ENCODE data around the gene TIMELESS.

DNA sequence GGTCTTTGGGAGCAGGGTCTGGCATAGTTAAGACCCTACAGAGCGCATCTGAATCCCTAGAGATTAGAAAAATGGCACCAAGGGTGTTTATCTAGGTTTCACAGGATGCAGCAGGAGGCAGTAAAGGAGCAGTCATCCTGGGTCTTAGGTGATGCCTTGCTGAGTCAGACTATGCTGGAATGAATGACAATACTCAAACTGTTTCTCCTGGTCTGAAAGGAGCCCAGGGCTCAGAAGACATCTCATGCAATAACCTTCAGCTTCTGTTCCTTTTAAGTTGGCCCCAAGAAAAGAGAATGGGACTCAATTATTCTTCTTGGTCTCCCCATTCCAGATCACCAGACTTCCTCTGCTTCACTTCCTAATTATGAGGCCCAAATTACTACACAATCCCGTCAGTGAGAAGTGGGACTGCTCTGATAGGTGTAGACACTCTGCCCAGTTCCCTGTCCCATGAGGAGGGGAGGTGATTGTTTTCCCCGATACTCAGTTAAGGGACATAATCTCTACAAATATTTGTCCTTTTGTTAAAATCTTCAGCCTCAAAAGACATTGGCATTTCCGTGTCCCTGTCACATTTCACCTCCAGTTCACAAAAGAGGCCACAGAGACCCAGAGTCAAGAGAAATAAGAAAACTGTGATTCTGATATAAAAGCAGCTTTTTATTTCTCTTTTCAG, 71.8 kb downstream of the TIMELESS start:
- TF ChIP-seq, protein P1, sequence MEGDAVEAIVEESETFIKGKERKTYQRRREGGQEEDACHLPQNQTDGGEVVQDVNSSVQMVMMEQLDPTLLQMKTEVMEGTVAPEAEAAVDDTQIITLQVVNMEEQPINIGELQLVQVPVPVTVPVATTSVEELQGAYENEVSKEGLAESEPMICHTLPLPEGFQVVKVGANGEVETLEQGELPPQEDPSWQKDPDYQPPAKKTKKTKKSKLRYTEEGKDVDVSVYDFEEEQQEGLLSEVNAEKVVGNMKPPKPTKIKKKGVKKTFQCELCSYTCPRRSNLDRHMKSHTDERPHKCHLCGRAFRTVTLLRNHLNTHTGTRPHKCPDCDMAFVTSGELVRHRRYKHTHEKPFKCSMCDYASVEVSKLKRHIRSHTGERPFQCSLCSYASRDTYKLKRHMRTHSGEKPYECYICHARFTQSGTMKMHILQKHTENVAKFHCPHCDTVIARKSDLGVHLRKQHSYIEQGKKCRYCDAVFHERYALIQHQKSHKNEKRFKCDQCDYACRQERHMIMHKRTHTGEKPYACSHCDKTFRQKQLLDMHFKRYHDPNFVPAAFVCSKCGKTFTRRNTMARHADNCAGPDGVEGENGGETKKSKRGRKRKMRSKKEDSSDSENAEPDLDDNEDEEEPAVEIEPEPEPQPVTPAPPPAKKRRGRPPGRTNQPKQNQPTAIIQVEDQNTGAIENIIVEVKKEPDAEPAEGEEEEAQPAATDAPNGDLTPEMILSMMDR (IDR thresholded peaks at IDR 0.05; ENCODE audit: low read depth, low read length, missing input control), result no peak
- TF ChIP-seq JUND (IDR thresholded peaks at IDR 0.05) (no peak), SP1 (IDR thresholded peaks at IDR 0.05) (no peak), TAF1 (conservative IDR thresholded peaks at IDR 0.05) (no peak), FOXA2 (IDR thresholded peaks at IDR 0.05) (no peak), NR2F2 (IDR thresholded peaks at IDR 0.05) (no peak), FOXA1 (IDR thresholded peaks at IDR 0.05) (no peak), GABPA (IDR thresholded peaks at IDR 0.05 in 1 of 2, conservative IDR thresholded peaks at IDR 0.05 in 1 of 2) (no peak), YY1 (IDR thresholded peaks at IDR 0.05) (no peak), RAD21 (IDR thresholded peaks at IDR 0.05) (no peak), EGR1 (IDR thresholded peaks at IDR 0.05; ENCODE audit: low read depth in 2 of 2) (no peak)
- TF ChIP-seq, protein P2, sequence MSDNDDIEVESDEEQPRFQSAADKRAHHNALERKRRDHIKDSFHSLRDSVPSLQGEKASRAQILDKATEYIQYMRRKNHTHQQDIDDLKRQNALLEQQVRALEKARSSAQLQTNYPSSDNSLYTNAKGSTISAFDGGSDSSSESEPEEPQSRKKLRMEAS (IDR thresholded peaks at IDR 0.05), result no peak
- TF ChIP-seq, protein P3, sequence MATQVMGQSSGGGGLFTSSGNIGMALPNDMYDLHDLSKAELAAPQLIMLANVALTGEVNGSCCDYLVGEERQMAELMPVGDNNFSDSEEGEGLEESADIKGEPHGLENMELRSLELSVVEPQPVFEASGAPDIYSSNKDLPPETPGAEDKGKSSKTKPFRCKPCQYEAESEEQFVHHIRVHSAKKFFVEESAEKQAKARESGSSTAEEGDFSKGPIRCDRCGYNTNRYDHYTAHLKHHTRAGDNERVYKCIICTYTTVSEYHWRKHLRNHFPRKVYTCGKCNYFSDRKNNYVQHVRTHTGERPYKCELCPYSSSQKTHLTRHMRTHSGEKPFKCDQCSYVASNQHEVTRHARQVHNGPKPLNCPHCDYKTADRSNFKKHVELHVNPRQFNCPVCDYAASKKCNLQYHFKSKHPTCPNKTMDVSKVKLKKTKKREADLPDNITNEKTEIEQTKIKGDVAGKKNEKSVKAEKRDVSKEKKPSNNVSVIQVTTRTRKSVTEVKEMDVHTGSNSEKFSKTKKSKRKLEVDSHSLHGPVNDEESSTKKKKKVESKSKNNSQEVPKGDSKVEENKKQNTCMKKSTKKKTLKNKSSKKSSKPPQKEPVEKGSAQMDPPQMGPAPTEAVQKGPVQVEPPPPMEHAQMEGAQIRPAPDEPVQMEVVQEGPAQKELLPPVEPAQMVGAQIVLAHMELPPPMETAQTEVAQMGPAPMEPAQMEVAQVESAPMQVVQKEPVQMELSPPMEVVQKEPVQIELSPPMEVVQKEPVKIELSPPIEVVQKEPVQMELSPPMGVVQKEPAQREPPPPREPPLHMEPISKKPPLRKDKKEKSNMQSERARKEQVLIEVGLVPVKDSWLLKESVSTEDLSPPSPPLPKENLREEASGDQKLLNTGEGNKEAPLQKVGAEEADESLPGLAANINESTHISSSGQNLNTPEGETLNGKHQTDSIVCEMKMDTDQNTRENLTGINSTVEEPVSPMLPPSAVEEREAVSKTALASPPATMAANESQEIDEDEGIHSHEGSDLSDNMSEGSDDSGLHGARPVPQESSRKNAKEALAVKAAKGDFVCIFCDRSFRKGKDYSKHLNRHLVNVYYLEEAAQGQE (IDR thresholded peaks at IDR 0.05), result no peak
- TF ChIP-seq, protein P4, sequence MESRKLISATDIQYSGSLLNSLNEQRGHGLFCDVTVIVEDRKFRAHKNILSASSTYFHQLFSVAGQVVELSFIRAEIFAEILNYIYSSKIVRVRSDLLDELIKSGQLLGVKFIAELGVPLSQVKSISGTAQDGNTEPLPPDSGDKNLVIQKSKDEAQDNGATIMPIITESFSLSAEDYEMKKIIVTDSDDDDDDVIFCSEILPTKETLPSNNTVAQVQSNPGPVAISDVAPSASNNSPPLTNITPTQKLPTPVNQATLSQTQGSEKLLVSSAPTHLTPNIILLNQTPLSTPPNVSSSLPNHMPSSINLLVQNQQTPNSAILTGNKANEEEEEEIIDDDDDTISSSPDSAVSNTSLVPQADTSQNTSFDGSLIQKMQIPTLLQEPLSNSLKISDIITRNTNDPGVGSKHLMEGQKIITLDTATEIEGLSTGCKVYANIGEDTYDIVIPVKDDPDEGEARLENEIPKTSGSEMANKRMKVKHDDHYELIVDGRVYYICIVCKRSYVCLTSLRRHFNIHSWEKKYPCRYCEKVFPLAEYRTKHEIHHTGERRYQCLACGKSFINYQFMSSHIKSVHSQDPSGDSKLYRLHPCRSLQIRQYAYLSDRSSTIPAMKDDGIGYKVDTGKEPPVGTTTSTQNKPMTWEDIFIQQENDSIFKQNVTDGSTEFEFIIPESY (IDR thresholded peaks at IDR 0.05), result no peak

All from liver (tissue), 3 donors.